ENCODE measurements around the gene MARF1.

- no peak for TF ChIP-seq CTCF (conservative IDR thresholded peaks at IDR 0.05)
- no peak for TF ChIP-seq EZH2 (IDR thresholded peaks at IDR 0.05; ENCODE audit: low read depth)
These were observed 21.5 kb downstream of the MARF1 start for GRCh38 chr16:15621456-15621855.
